22Rv1 (cell line): ENCODE measurements around the gene OLFM1.

Experiments
- ZFX ChIP-seq: fragments of 450-650 bp; IDR thresholded peaks from 2 replicates; pipeline ENCODE4 v1.6.1; 2017; ENCODE audit warnings: antibody characterized with exemption, borderline replicate concordance
- TF ChIP-seq, protein P1 (sequence below): fragments of 450-650 bp; IDR thresholded peaks from 2 replicates; pipeline ENCODE4 v1.5.1; 2017; ENCODE audit warnings: mild to moderate bottlenecking

DNA sequence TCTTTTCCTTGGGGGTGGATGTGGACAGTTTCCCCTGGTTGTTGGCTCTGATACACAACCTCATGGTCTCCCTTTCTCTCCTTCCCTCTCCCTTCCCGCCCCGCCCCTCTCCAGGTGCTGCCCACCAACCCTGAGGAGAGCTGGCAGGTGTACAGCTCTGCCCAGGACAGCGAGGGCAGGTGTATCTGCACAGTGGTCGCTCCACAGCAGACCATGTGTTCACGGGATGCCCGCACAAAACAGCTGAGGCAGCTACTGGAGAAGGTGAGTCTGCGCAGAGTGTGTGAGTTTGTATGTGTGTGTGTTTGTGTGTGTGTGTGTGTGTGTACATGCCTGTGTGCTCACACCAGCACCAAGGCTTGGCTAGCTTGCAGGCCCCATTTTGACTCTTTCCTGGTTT is 2.6 kb downstream of the OLFM1 start:
- TF ChIP-seq, protein P1, sequence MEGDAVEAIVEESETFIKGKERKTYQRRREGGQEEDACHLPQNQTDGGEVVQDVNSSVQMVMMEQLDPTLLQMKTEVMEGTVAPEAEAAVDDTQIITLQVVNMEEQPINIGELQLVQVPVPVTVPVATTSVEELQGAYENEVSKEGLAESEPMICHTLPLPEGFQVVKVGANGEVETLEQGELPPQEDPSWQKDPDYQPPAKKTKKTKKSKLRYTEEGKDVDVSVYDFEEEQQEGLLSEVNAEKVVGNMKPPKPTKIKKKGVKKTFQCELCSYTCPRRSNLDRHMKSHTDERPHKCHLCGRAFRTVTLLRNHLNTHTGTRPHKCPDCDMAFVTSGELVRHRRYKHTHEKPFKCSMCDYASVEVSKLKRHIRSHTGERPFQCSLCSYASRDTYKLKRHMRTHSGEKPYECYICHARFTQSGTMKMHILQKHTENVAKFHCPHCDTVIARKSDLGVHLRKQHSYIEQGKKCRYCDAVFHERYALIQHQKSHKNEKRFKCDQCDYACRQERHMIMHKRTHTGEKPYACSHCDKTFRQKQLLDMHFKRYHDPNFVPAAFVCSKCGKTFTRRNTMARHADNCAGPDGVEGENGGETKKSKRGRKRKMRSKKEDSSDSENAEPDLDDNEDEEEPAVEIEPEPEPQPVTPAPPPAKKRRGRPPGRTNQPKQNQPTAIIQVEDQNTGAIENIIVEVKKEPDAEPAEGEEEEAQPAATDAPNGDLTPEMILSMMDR: no peak
- TF ChIP-seq ZFX: no peak
